HEK293T (cell line): ENCODE data around the gene HPS3.

ENCODE experiments used
- CTCF ChIA-PET: fragments of 350-600 bp; formaldehyde crosslinking; extraction: SDS; loops from one replicate; lab custom pipeline; 2021; ENCODE audit warnings: antibody characterized with exemption, inconsistent platforms; lab: Yijun Ruan, JAX
- POLR2A ChIA-PET: fragments of 350-600 bp; formaldehyde crosslinking; extraction: SDS; loops from one replicate; lab custom pipeline; 2020; ENCODE audit warnings: antibody characterized with exemption, inconsistent platforms; lab: Yijun Ruan, JAX
- DNase-seq: peaks from one replicate; pipeline ENCODE4 v3.0.0; 2012; ENCODE audit warnings: mixed read lengths; ENCODE audit errors: extremely low spot score
- ARNT ChIP-seq: fragments of 450-650 bp; IDR thresholded peaks from 2 replicates; pipeline ENCODE4 v1.6.1; 2017; ENCODE audit warnings: mild to moderate bottlenecking
- BHLHE40 ChIP-seq: fragments of 450-650 bp; IDR thresholded peaks from 2 replicates; pipeline ENCODE4 v1.6.1; 2016; ENCODE audit warnings: mild to moderate bottlenecking, moderate library complexity, borderline replicate concordance
- CTBP1 ChIP-seq: fragments of 450-650 bp; IDR thresholded peaks from 2 replicates; pipeline ENCODE4 v1.6.1; 2016; ENCODE audit warnings: borderline replicate concordance
- ELF4 ChIP-seq: fragments of 450-650 bp; IDR thresholded peaks from 2 replicates; pipeline ENCODE4 v1.6.1; 2017; ENCODE audit warnings: antibody characterized with exemption
- FOXA1 ChIP-seq: fragments of 450-650 bp; IDR thresholded peaks from 2 replicates; pipeline ENCODE4 v1.6.1; 2016; ENCODE audit warnings: mild to moderate bottlenecking
- FOXK2 ChIP-seq: fragments of 450-650 bp; IDR thresholded peaks from 2 replicates; pipeline ENCODE4 v1.6.1; 2016; ENCODE audit warnings: mild to moderate bottlenecking
- FOXM1 ChIP-seq: fragments of 450-650 bp; IDR thresholded peaks from 2 replicates; pipeline ENCODE4 v1.6.1; 2017; ENCODE audit warnings: mild to moderate bottlenecking, borderline replicate concordance
- HDGF ChIP-seq: fragments of 450-650 bp; IDR thresholded peaks from 2 replicates; pipeline ENCODE4 v1.6.1; 2017; ENCODE audit warnings: antibody characterized with exemption, borderline replicate concordance
- L3MBTL2 ChIP-seq: fragments of 450-650 bp; conservative IDR thresholded peaks from 2 replicates; pipeline ENCODE4 v1.6.1; 2016; ENCODE audit warnings: mild to moderate bottlenecking
- LEF1 ChIP-seq: fragments of 450-650 bp; IDR thresholded peaks from 2 replicates; pipeline ENCODE4 v1.6.1; 2017; ENCODE audit warnings: mild to moderate bottlenecking, borderline replicate concordance
- NFRKB ChIP-seq: fragments of 450-650 bp; IDR thresholded peaks from 2 replicates; pipeline ENCODE4 v1.6.1; 2016; ENCODE audit warnings: mild to moderate bottlenecking, moderate library complexity
- PKNOX1 ChIP-seq: fragments of 450-650 bp; IDR thresholded peaks from 2 replicates; pipeline ENCODE4 v1.6.1; 2016
- SP1 ChIP-seq: fragments of 450-650 bp; IDR thresholded peaks from 2 replicates; pipeline ENCODE4 v1.6.1; 2017
- SUZ12 ChIP-seq: fragments of 450-650 bp; IDR thresholded peaks from 2 replicates; pipeline ENCODE4 v1.6.1; 2016; ENCODE audit warnings: mild to moderate bottlenecking
- TARDBP ChIP-seq: fragments of 450-650 bp; IDR thresholded peaks from 2 replicates; pipeline ENCODE4 v1.6.1; 2016
- ZNF384 ChIP-seq: fragments of 450-650 bp; IDR thresholded peaks from 2 replicates; pipeline ENCODE4 v1.6.1; 2016

HPS3 gene

GRCh38 chr3:149160754-149161300, 31.4 kb downstream of the HPS3 start:
- POLR2A ChIA-PET, result interaction anchor here (1.0 kb wide), 1 partner anchor 31 kb away, joined by 3 read pairs; the partner anchor contains the start of gene HPS3
- CTCF ChIA-PET, result interaction anchor here (0.6 kb wide), 1 partner anchor 32 kb away, joined by 3 read pairs; no protein-coding TSS in a partner anchor
- TF ChIP-seq TARDBP (no peak), SUZ12 (no peak), SP1 (no peak), ARNT (no peak), FOXK2 (no peak), BHLHE40 (no peak), ZNF384 (no peak), FOXM1 (no peak), ELF4 (no peak), PKNOX1 (no peak)
- no peak for DNase-seq

- CTCF ChIA-PET, result no interaction called here
- DNase-seq, result no peak
- POLR2A ChIA-PET, result no interaction called here
- TF ChIP-seq TARDBP, result no peak
- no peak for TF ChIP-seq SUZ12
- no peak for TF ChIP-seq L3MBTL2
- no peak for TF ChIP-seq PKNOX1
- TF ChIP-seq ELF4, result no peak
- no peak for TF ChIP-seq CTBP1
- no peak for TF ChIP-seq BHLHE40
- TF ChIP-seq ARNT, result no peak
- TF ChIP-seq NFRKB, result no peak
- no peak for TF ChIP-seq LEF1
- no peak for TF ChIP-seq HDGF
Observed at GRCh38 chr3:149162007-149162406, 32.6 kb downstream of the HPS3 start.

GRCh38 chr3:149163066-149163465, 33.6 kb downstream of the HPS3 start:
- TF ChIP-seq SUZ12 (no peak), BHLHE40 (no peak), LEF1 (no peak), FOXM1 (no peak), ARNT (no peak)
- no peak for DNase-seq
- POLR2A ChIA-PET, result no interaction called here
- CTCF ChIA-PET, result no interaction called here

GRCh38 chr3:149167898-149168297, 38.5 kb downstream of the HPS3 start:
- DNase-seq, result no peak
- POLR2A ChIA-PET, result no interaction called here
- CTCF ChIA-PET, result no interaction called here
- TF ChIP-seq FOXK2 (no peak), FOXA1 (no peak), ARNT (no peak), FOXM1 (no peak), CTBP1 (no peak), TARDBP (no peak)

GRCh38 chr3:149170672-149171071, 41.2 kb downstream of the HPS3 start:
- no peak for TF ChIP-seq FOXK2
- no peak for TF ChIP-seq ELF4
- TF ChIP-seq HDGF, result no peak
- no peak for TF ChIP-seq TARDBP
- TF ChIP-seq NFRKB, result no peak
- TF ChIP-seq ZNF384, result no peak
- TF ChIP-seq BHLHE40, result no peak
- TF ChIP-seq SP1, result no peak
- no peak for TF ChIP-seq FOXM1
- no peak for TF ChIP-seq PKNOX1
- TF ChIP-seq CTBP1, result no peak
- TF ChIP-seq LEF1, result no peak
- no peak for TF ChIP-seq ARNT
- TF ChIP-seq L3MBTL2, result no peak
- TF ChIP-seq SUZ12, result no peak
- no peak for TF ChIP-seq FOXA1
- no peak for DNase-seq
- POLR2A ChIA-PET, result no interaction called here
- CTCF ChIA-PET, result no interaction called here

- ChIA-PET CTCF (no interaction called here), POLR2A (no interaction called here)
- no peak for DNase-seq
- TF ChIP-seq ARNT (no peak), SUZ12 (no peak), FOXA1 (no peak), TARDBP (no peak), FOXM1 (no peak), BHLHE40 (no peak), PKNOX1 (no peak), LEF1 (no peak), L3MBTL2 (no peak), SP1 (no peak), CTBP1 (no peak)
Observed at GRCh38 chr3:149174901-149175300, 45.5 kb downstream of the HPS3 start.
